ENCODE data around the gene HAGHL.

HAGHL gene

DNA sequence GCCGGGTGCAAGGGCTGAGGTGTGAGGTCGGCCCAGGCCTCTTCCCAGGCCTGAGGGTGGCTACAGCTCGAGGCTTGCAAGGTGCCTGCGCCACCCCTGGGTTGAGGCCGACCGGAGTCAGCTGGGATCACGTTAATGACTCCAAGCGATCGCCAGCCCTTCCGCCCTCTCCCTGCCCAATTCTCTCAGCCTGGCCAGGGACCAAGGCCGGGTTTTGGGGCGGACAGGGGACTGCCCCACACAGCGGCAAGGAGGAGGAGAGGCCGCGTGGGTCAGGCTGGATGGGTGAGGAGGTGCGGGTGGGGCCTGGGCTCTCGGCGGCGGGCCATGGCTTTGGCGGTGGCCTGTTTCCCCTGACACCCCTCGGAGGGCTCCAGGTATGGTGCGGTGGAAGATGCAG is 33.5 kb upstream of the HAGHL start:
- no peaks in the 10 kb centered on the region for H3K36me3 ChIP-seq (ENCODE audit: insufficient read depth, low read length)
- no peak overlapping the region for H3K4me3 ChIP-seq (ENCODE audit: low read length, poor library complexity, severe bottlenecking)
- H3K4me2 ChIP-seq (ENCODE audit: low read depth, low read length, poor library complexity, severe bottlenecking) = no peak overlapping the region
- no peaks in the 10 kb centered on the region for H3K9me2 ChIP-seq (replicated peaks; ENCODE audit: low read depth, low read length)
- no peaks in the 10 kb centered on the region for H4K20me1 ChIP-seq (ENCODE audit: insufficient read depth, low read length, poor library complexity, severe bottlenecking)
- H2AFZ ChIP-seq (ENCODE audit: low read length) = no peak overlapping the region
- peaks cover 8% of the 10 kb centered on the region for H3K79me2 ChIP-seq (ENCODE audit: insufficient read depth, low read length)
- no peaks in the 10 kb centered on the region for H3K27me3 ChIP-seq (ENCODE audit: insufficient read depth, low read length, poor library complexity, severe bottlenecking)
- no peak overlapping the region for H3K9ac ChIP-seq (ENCODE audit: low read depth, low read length, poor library complexity, severe bottlenecking)
- H3K9me3 ChIP-seq (ENCODE audit: insufficient read depth, low read depth, low read length) = no peaks in the 10 kb centered on the region
- H3F3A ChIP-seq (ENCODE audit: low read depth) = no peaks in the 10 kb centered on the region
- TF ChIP-seq, protein P1, sequence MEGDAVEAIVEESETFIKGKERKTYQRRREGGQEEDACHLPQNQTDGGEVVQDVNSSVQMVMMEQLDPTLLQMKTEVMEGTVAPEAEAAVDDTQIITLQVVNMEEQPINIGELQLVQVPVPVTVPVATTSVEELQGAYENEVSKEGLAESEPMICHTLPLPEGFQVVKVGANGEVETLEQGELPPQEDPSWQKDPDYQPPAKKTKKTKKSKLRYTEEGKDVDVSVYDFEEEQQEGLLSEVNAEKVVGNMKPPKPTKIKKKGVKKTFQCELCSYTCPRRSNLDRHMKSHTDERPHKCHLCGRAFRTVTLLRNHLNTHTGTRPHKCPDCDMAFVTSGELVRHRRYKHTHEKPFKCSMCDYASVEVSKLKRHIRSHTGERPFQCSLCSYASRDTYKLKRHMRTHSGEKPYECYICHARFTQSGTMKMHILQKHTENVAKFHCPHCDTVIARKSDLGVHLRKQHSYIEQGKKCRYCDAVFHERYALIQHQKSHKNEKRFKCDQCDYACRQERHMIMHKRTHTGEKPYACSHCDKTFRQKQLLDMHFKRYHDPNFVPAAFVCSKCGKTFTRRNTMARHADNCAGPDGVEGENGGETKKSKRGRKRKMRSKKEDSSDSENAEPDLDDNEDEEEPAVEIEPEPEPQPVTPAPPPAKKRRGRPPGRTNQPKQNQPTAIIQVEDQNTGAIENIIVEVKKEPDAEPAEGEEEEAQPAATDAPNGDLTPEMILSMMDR (conservative IDR thresholded peaks at IDR 0.05; ENCODE audit: low read length) = no peak
- no peak for TF ChIP-seq EZH2phosphoT487 (IDR thresholded peaks at IDR 0.05; ENCODE audit: borderline replicate concordance)
- H3K4me1 ChIP-seq (ENCODE audit: insufficient read depth, low read length, poor library complexity, severe bottlenecking) = peaks cover 9% of the 10 kb centered on the region

- H3K79me2 ChIP-seq (ENCODE audit: insufficient read depth, low read length) = peaks cover 8% of the 10 kb centered on the region
- TF ChIP-seq, protein P1 (conservative IDR thresholded peaks at IDR 0.05; ENCODE audit: low read length) = no peak
- TF ChIP-seq EZH2phosphoT487 (IDR thresholded peaks at IDR 0.05; ENCODE audit: borderline replicate concordance) = no peak
- H3K9me2 ChIP-seq (replicated peaks; ENCODE audit: low read depth, low read length) = no peaks in the 10 kb centered on the region
- H3K4me3 ChIP-seq (ENCODE audit: low read length, poor library complexity, severe bottlenecking) = no peak overlapping the region
- H3K4me1 ChIP-seq (ENCODE audit: insufficient read depth, low read length, poor library complexity, severe bottlenecking) = peaks cover 9% of the 10 kb centered on the region
- H3K4me2 ChIP-seq (ENCODE audit: low read depth, low read length, poor library complexity, severe bottlenecking) = no peak overlapping the region
- H3K9me3 ChIP-seq (ENCODE audit: insufficient read depth, low read depth, low read length) = no peaks in the 10 kb centered on the region
- no peaks in the 10 kb centered on the region for H3F3A ChIP-seq (ENCODE audit: low read depth)
- H3K9ac ChIP-seq (ENCODE audit: low read depth, low read length, poor library complexity, severe bottlenecking) = no peak overlapping the region
- no peak overlapping the region for H2AFZ ChIP-seq (ENCODE audit: low read length)
- H3K27me3 ChIP-seq (ENCODE audit: insufficient read depth, low read length, poor library complexity, severe bottlenecking) = no peaks in the 10 kb centered on the region
- no peaks in the 10 kb centered on the region for H4K20me1 ChIP-seq (ENCODE audit: insufficient read depth, low read length, poor library complexity, severe bottlenecking)
- H3K36me3 ChIP-seq (ENCODE audit: insufficient read depth, low read length) = no peaks in the 10 kb centered on the region
Observed at GRCh38 chr16:693766-694165, 33.1 kb upstream of the HAGHL start.

- no peak overlapping the region for H3K4me2 ChIP-seq (ENCODE audit: low read depth, low read length, poor library complexity, severe bottlenecking)
- H2AFZ ChIP-seq (ENCODE audit: low read length) = no peak overlapping the region
- no peak overlapping the region for H3K4me3 ChIP-seq (ENCODE audit: low read length, poor library complexity, severe bottlenecking)
- H3K4me1 ChIP-seq (ENCODE audit: insufficient read depth, low read length, poor library complexity, severe bottlenecking) = peaks cover 5% of the 10 kb centered on the region
- H4K20me1 ChIP-seq (ENCODE audit: insufficient read depth, low read length, poor library complexity, severe bottlenecking) = no peaks in the 10 kb centered on the region
- no peaks in the 10 kb centered on the region for H3K36me3 ChIP-seq (ENCODE audit: insufficient read depth, low read length)
- no peak overlapping the region for H3K9ac ChIP-seq (ENCODE audit: low read depth, low read length, poor library complexity, severe bottlenecking)
- no peaks in the 10 kb centered on the region for H3K27me3 ChIP-seq (ENCODE audit: insufficient read depth, low read length, poor library complexity, severe bottlenecking)
- peaks cover 5% of the 10 kb centered on the region for H3K79me2 ChIP-seq (ENCODE audit: insufficient read depth, low read length)
- no peaks in the 10 kb centered on the region for H3F3A ChIP-seq (ENCODE audit: low read depth)
- TF ChIP-seq EZH2phosphoT487 (IDR thresholded peaks at IDR 0.05; ENCODE audit: borderline replicate concordance) = no peak
- TF ChIP-seq, protein P1 (conservative IDR thresholded peaks at IDR 0.05; ENCODE audit: low read length) = no peak
- H3K9me2 ChIP-seq (replicated peaks; ENCODE audit: low read depth, low read length) = no peaks in the 10 kb centered on the region
- no peaks in the 10 kb centered on the region for H3K9me3 ChIP-seq (ENCODE audit: insufficient read depth, low read depth, low read length)
Observed at GRCh38 chr16:694187-694862, 32.6 kb upstream of the HAGHL start.

Measured in Loucy (cell line).